HCT116 (cell line): ENCODE data around the gene DPYD. TPM values are rescaled to one million over a fixed set of nuclear protein-coding genes. Genes with fewer than 3 reads are reported as not detected.

Experiments used
- ATAC-seq: fragments of 200-7000 bp; cut with Tn5 transposase; 2 replicates; pipeline ENCODE4 v1.9.1; 2020; ENCODE audit warnings: mild to moderate bottlenecking, moderate library complexity
- BruUV-seq: library from RNA; stranded (reverse); fragments of 400-500 nt; replicated peaks from 2 replicates; lab custom pipeline; 2021; lab: Mats Ljungman, UMichigan
- CTCF ChIA-PET: fragments of 300-600 bp; sonication (Branson Sonifier 250); formaldehyde crosslinking; loops from one replicate; lab custom pipeline; 2021; ENCODE audit warnings: antibody characterized with exemption; lab: Charles Lee
- POLR2A ChIA-PET: fragments of 300-600, 350-600 bp; sonication (Branson Sonifier 250); formaldehyde crosslinking; loops from one replicate; lab custom pipeline; 2021; ENCODE audit warnings: antibody characterized with exemption; lab: Charles Lee
- RAD21 ChIA-PET, 2 experiments: fragments of 300-600 bp; sonication (Branson Sonifier 250); formaldehyde crosslinking; loops; one replicate each; lab custom pipeline; 2023; ENCODE audit warnings: low total read pairs in 2 of 2; ENCODE audit not compliant: uncharacterized antibody in 2 of 2, unreplicated experiment in 2 of 2, low non-redundant PET in 1 of 2; lab: Charles Lee
- DNase-seq: peaks from one replicate; pipeline ENCODE4 v3.0.0-alpha.2; 2010; ENCODE audit warnings: low read depth, low spot score
- H2AFZ ChIP-seq: fragments of 200-600 bp; shearing (Covaris generic), sonication (generic); 2 replicates; pipeline ENCODE4 v1.6.1; 2017; ENCODE audit warnings: low read depth, mixed run types, mixed read lengths, antibody characterized with exemption, low read length; ENCODE audit not compliant: poor library complexity, severe bottlenecking
- H3K27ac ChIP-seq: 2 replicates; pipeline ENCODE4 v1.5.1; 2012; ENCODE audit warnings: low read depth, low read length
- H3K27me3 ChIP-seq: fragments of 200-600 bp; sonication (generic); 2 replicates; pipeline ENCODE4 v1.6.1; 2016; ENCODE audit warnings: mixed run types, low read length, mixed read lengths; ENCODE audit not compliant: insufficient read depth
- H3K36me3 ChIP-seq, 2 experiments: fragments of 200-500 bp in 1 of 2; fragments of 200-600 bp in 1 of 2; sonication (Bioruptor generic) in 1 of 2; sonication (generic) in 1 of 2; 2 replicates each; pipeline versions ENCODE4 v1.5.1 to v1.6.1; 2014 to 2016; ENCODE audit warnings: low read length in 2 of 2, inconsistent platforms in 1 of 2, mixed read lengths in 1 of 2, mixed run types in 1 of 2; ENCODE audit not compliant: insufficient read depth in 2 of 2, control insufficient read depth in 1 of 2
- H3K4me1 ChIP-seq, 2 experiments: fragments of 200-600 bp in 1 of 2; sonication (generic) in 1 of 2; 2 replicates each; pipeline versions ENCODE4 v1.5.1 to v1.6.1; 2012 to 2017; ENCODE audit warnings: low read length in 2 of 2, inconsistent platforms in 1 of 2, mild to moderate bottlenecking in 1 of 2, mixed read lengths in 1 of 2, mixed run types in 1 of 2, moderate library complexity in 1 of 2; ENCODE audit not compliant: insufficient read depth in 2 of 2, control insufficient read depth in 1 of 2
- H3K4me2 ChIP-seq: fragments of 200-600 bp; sonication (generic); 2 replicates; pipeline ENCODE4 v1.6.1; 2017; ENCODE audit warnings: mixed run types, low read length, mixed read lengths
- H3K4me3 ChIP-seq, 2 experiments: fragments of 200-600 bp in 1 of 2; sonication (generic) in 1 of 2; replicated peaks in 1 of 2; 2 replicates each; pipeline ENCODE4 v1.5.1; 2011 to 2016; ENCODE audit warnings: low read length in 2 of 2, control low read depth in 1 of 2, low read depth in 1 of 2, mild to moderate bottlenecking in 1 of 2, mixed read lengths in 1 of 2, mixed run types in 1 of 2
- H3K79me2 ChIP-seq: fragments of 200-600 bp; sonication (generic); 2 replicates; pipeline ENCODE4 v1.6.1; 2017; ENCODE audit warnings: mild to moderate bottlenecking, mixed run types, low read length, moderate library complexity, mixed read lengths; ENCODE audit not compliant: insufficient read depth
- H3K9ac ChIP-seq: fragments of 200-600 bp; sonication (generic); 2 replicates; pipeline ENCODE4 v1.6.1; 2016; ENCODE audit warnings: low read length, mixed read lengths
- H3K9me2 ChIP-seq: fragments of 200-600 bp; sonication (generic), shearing (Covaris generic); 2 replicates; pipeline ENCODE4 v1.6.1; 2017; ENCODE audit warnings: mixed run types, mild to moderate bottlenecking, moderate library complexity; ENCODE audit not compliant: insufficient read depth
- H3K9me3 ChIP-seq, 2 experiments: fragments of 200-500 bp in 1 of 2; fragments of 200-600 bp in 1 of 2; sonication (Bioruptor generic) in 1 of 2; sonication (generic) in 1 of 2; 2 replicates each; pipeline ENCODE4 v1.6.1; 2014 to 2017; ENCODE audit warnings: low read length in 2 of 2, mixed read lengths in 2 of 2, inconsistent platforms in 1 of 2, low read depth in 1 of 2, mild to moderate bottlenecking in 1 of 2, mixed run types in 1 of 2, moderate library complexity in 1 of 2; ENCODE audit not compliant: control insufficient read depth in 1 of 2, insufficient read depth in 1 of 2
- H4K20me1 ChIP-seq: fragments of 200-600 bp; sonication (generic), shearing (Covaris generic); 2 replicates; pipeline ENCODE4 v1.6.1; 2017; ENCODE audit warnings: mixed run types, mild to moderate bottlenecking, moderate library complexity; ENCODE audit not compliant: insufficient read depth
- ATF3 ChIP-seq: IDR thresholded peaks from 2 replicates; pipeline ENCODE4 v1.6.1; 2012
- EGR1 ChIP-seq: IDR thresholded peaks from 2 replicates; pipeline ENCODE4 v1.6.1; 2012; ENCODE audit warnings: low read depth
- ELF1 ChIP-seq: IDR thresholded peaks from 2 replicates; pipeline ENCODE4 v1.6.1; 2012; ENCODE audit warnings: low read depth, borderline replicate concordance
- JUND ChIP-seq: IDR thresholded peaks from 2 replicates; pipeline ENCODE4 v1.6.1; 2012
- POLR2A ChIP-seq: IDR thresholded peaks from 2 replicates; pipeline ENCODE4 v1.7.0; 2011; ENCODE audit warnings: borderline replicate concordance; ENCODE audit not compliant: insufficient read depth, insufficient read length; ENCODE audit errors: extremely low read depth
- SRF ChIP-seq: IDR thresholded peaks from 2 replicates; pipeline ENCODE4 v1.6.1; 2012; ENCODE audit warnings: low read depth
- YY1 ChIP-seq: IDR thresholded peaks from 2 replicates; pipeline ENCODE4 v1.6.1; 2011; ENCODE audit warnings: low read length, low read depth, moderate library complexity, mild to moderate bottlenecking; ENCODE audit not compliant: insufficient replicate concordance; ENCODE audit errors: extremely low read depth
- ZBTB33 ChIP-seq: IDR thresholded peaks from 2 replicates; pipeline ENCODE4 v1.6.1; 2011; ENCODE audit warnings: mild to moderate bottlenecking, low read length, moderate library complexity; ENCODE audit not compliant: insufficient replicate concordance; ENCODE audit errors: extremely low read depth
- ZFX ChIP-seq: fragments of 450-650 bp; IDR thresholded peaks from 2 replicates; pipeline ENCODE4 v1.6.1; 2017
- intact Hi-C: fragments of 100-400 bp; cut with micrococcal nuclease; formaldehyde crosslinking; loops from 2 replicates; pipeline ENCODE4 v1.10.0; 2022
- total RNA-seq: library from RNA; stranded (reverse); gene quantifications from one replicate; pipeline ENCODE4 v1.2.1, GENCODE V29; 2021; ENCODE audit not compliant: unreplicated experiment

The DPYD gene
- total RNA-seq, 1 experiment from 2014 or later, result 1.7 TPM

GRCh38 chr1:97334454-97334853, 586.4 kb downstream of the DPYD start:
- CTCF ChIA-PET, result no interaction called here
- no TSS peak for BruUV-seq

More at GRCh38 chr1:97334454-97334853, 586.4 kb downstream of the DPYD start:
- intact Hi-C loops, result no loop called here
- RAD21 ChIA-PET, result no interaction called here
- Histone ChIP-seq H3K9ac (no peak overlapping the region), H3K9me2 (no peaks in the 10 kb centered on the region), H3K4me1 (no peaks in the 10 kb centered on the region), H2AFZ (no peak overlapping the region), H3K4me3 (no peak overlapping the region), H3K27me3 (no peaks in the 10 kb centered on the region), H4K20me1 (no peaks in the 10 kb centered on the region), H3K36me3 (no peaks in the 10 kb centered on the region), H3K9me3 (no peaks in the 10 kb centered on the region), H3K4me2 (no peak overlapping the region), H3K27ac (no peak overlapping the region), H3K79me2 (no peaks in the 10 kb centered on the region)
- no peak for ATAC-seq
- POLR2A ChIA-PET, result no interaction called here
- DNase-seq, result no peak
- TF ChIP-seq ELF1, result no peak
- TF ChIP-seq ATF3, result no peak
- no peak for TF ChIP-seq ZFX
- TF ChIP-seq YY1, result no peak
- TF ChIP-seq ZBTB33, result no peak
- TF ChIP-seq SRF, result no peak
- TF ChIP-seq POLR2A, result no peak
- no peak for TF ChIP-seq EGR1
- TF ChIP-seq JUND, result no peak
